Posterior vena cava (tissue), 2 donors: ENCODE measurements around the gene CCDC183. TPM values are rescaled to one million over a fixed set of nuclear protein-coding genes. Genes with fewer than 3 reads are reported as not detected.
"Not testable (repeated sequence)": the region's sequence is repeated elsewhere in the genome, so short reads cannot be mapped to it uniquely, and the experiment has no call there.

Experiments
- DNase-seq: peaks from one replicate; pipeline ENCODE4 v3.0.0-alpha.2; 2020; ENCODE audit warnings: low spot score
- intact Hi-C, 2 donors: fragments of 100-400 bp; cut with DNase I; formaldehyde crosslinking; loops; one replicate each; pipeline versions ENCODE4 v1.14.1 to v1.14.2; 2022 to 2023
- total RNA-seq, 2 donors: library from RNA; stranded (reverse); fragmentation: NEBNext Ultra II Directional; extraction: Animal tissue kit (Norgen Biotek cat#: 25700); gene quantifications; one replicate each; pipeline ENCODE4 v1.2.1, GENCODE V29; 2021
- donor health status: DM: yes; HTN: yes; CAD: no.
- donor health status: DM: yes; HTN: yes; CAD: no.

CCDC183 gene
- total RNA-seq, 2 donors from 2014 or later = 0.29 to 0.42 TPM

DNA sequence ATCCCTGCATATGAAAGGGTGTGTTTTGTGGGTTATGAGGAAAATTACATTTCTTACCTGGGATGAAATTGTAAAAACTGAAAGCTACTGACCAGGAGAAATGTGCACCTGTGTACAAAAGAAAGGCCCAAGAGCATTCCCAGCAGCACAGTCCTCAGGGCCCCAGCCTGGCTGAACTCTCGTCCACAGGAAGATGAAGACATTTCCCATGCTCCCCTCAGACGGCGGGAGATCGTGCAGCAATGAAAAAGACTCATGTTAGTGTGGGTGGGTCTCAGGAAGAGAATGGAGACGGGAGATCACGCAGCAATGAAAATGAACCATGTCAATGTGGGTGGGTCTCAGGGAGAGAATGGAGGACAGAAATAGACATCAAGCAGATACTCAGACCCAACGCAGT lies 19.2 kb upstream of the CCDC183 start:
- peak; percentile 55 for DNase-seq
- intact Hi-C loops = no loop called here

DNA sequence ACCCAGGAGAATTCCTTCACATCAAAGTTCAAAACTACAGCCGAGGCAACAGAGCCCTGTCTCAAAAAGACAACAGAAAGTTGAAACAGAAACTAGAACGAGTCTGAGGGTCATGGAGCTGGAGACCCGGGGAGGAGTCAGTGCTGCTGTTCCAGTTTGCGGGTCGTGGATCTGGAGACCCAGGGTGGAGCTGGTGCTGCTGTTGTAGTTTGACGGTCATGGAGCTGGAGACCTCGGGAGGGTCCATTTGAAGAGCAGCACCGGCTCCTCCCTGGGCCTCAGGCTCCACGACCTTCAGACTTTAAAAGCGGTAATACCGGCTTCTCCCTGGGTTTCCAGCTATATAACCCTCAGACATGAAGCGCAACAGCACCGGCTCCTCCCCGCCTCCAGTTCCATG lies 18.8 kb upstream of the CCDC183 start:
- peak; percentile 70 for DNase-seq
- intact Hi-C loops = no loop called here

DNA sequence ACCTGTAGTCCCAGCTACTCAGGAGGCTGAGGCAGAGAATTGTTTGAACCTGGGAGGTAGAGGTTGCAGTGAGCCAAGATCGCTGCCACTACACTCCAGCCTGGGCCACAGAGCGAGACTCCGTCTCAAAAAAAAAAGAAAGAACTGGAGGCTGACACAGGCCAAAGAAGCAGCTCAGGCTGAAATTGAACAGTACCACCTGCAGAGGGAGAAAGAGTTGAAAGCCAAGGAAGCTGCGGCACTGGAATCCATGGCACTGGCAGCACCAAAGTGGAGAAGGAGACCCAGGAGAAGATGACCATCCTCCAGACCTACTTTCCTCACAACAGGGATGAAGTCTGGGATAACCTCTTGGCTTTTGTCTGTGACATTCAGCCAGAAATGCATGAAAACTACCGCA lies 16.3 kb upstream of the CCDC183 start:
- DNase-seq = no peak
- intact Hi-C loops = loop anchor here in 1 of 2 donors (10.0 kb wide), 1 partner anchor 285 kb away; no protein-coding TSS in a partner anchor

DNA sequence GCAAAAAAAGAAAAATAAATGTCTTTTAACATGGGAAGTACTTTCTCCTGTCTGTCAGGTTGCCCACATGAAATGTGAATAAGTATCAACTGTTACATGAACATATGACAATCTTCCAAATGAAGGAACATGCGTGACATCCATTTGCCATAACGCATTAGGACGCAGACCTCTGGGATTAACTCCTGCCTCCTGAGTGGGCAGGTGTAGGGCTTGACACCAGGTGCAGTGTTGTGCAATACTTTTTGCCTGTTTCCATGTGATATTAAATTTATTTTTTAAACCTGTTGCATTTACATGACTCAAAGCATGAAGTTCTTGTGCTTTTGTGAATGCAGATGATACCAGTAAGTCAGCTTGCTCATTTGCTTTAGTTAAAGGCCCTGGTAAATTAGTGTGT lies 13.7 kb upstream of the CCDC183 start:
- intact Hi-C loops = loop anchor here in 1 of 2 donors (10.0 kb wide), 1 partner anchor 282 kb away; no protein-coding TSS in a partner anchor
- DNase-seq = no peak

DNA sequence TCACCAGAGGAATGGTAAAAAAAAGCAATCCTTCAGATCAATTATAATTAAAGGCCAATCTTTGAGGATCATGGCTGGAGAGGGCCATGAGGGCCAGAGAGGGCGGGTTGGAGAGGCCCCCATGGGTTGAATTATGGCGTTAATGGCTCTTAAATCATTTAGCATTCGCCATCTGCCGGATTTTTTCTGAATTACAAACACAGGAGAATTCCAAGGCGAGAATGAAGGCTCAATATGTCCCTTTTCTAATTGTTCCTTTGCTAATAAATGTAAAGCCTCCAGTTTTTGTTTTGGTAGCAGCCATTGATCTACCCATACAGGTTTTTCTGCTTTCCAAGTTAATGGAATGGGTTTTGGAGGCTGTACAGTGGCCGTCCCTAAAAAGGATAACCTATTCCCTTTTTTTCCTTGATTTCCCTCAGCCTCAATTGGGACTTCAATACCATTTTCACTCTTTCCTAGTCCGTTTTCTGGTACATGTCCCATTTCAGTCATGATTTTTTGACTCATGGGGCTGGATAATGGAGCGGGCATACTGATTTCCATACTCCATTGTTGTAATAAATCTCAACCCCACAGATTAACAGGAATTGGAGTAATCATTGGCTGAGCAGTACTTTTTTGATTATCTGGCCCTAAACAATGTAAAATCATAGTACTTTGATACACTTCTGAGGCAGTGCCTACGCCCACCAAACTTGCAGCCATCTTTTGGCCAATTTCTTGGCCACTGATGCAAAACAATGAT lies 11.7 kb upstream of the CCDC183 start:
- intact Hi-C loops = loop anchor here (2.0 to 10.0 kb wide), 2 partner anchors 250 to 280 kb away; no protein-coding TSS in a partner anchor
- DNase-seq = no peak

DNA sequence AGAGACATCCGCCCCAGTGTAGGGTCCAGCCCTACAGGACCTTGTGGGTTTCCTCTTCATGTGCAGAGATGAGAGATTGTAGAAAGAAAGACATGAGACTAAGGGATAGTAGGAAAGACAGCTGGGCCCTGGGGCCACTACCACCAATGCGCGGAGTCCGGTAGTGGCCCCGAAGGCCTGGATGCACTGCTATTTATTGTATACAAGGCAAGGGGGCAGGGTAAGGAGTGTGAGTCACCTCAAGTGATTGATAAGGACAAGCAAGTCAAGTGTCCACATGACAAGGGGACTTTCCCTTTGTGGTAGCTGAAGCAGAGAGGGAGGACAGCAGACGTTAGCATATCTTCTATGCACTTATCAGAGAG lies 11.2 kb upstream of the CCDC183 start:
- intact Hi-C loops = loop anchor here (2.0 to 10.0 kb wide), 3 partner anchors 242 to 280 kb away; partner anchors contain the start of gene ABCA2 (in 1 of the 2)
- DNase-seq = peak; percentile 57

DNA sequence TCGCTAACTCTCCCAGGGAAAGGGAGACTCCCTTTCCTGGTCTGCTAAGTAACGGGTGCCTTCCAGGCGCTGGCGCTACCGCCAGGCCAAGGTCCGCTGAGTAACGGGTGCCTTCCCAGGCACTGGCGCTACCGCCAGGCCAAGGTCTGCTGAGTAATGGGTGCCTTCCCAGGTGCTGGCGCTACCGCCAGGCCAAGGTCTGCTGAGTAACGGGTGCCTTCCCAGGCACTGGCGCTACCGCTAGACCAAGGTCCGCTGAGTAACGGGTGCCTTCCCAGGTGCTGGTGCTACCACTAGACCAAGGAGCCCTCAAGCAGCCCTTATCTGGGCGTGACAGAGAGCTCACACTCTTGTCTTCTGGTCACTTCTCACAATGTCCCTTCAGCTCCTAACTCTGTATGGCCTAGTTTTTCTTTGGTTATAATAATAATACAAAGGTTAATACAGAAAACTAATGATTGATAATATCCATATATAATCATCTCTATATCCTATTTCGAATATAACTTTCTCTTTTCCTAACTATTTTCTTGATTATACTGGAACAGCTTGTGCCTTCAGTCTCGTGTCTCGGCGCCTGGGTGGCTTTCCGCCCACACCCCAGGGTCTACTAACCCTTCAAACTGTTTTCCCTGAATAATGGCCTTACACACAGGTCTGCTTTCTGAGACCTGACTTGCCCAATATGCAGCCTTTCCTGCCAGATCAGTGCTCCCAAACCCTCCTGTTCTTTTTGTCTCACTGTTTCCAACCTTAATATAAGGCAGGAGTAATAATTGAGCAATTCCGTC lies 10.4 kb upstream of the CCDC183 start:
- intact Hi-C loops = loop anchor here (2.0 to 10.0 kb wide), 4 partner anchors 241 to 279 kb away; partner anchors contain the start of gene ABCA2 (in 1 of the 2)

DNA sequence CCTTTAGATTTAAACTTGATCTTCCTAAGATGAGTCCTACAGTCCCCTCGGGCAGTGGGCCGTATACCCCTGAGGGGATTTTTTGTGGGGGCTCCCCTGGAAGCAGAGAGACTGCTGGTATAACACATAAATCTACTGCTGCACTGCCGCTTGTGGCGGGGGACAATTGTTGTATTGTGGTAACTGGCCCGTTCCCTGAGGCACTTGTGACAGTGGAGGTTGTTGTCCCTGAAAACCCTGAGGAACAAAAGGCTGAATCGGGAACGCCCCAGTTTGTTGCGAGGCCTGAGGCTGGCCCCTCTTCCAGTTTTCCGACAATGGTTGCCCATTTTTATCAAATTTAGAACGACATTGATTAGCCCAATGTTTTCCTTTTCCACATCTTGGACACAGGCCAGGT lies 9.7 kb upstream of the CCDC183 start:
- DNase-seq = peak; percentile 40
- intact Hi-C loops = loop anchor here (2.0 to 10.0 kb wide), 3 partner anchors 240 to 278 kb away; partner anchors contain the start of gene ABCA2 (in 1 of the 2)

More for the DNA sequence above, 10.4 kb upstream of the CCDC183 start:
- peak; percentile 32 for DNase-seq

DNA sequence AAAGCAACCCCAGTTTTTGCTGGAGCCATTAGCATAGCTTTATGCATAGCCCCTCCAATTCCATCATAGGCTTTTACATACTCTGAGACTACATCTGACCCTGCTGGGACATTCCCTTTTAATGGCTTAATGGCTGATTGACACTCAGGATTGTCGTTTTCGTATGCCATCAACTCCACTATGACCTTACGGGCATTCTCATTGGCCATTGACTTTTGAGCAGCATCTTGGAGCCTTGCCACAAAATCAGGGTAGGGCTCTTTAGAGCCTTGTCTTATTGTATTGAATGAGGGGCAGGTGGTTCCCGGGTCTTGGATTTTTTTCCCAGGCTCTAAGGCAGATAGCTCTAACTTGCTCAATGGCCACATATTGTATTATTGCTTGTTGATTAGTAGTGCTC lies 9.2 kb upstream of the CCDC183 start:
- intact Hi-C loops = loop anchor here (2.0 to 10.0 kb wide), 3 partner anchors 240 to 278 kb away; partner anchors contain the start of gene ABCA2 (in 1 of the 2)
- DNase-seq = not testable (repeated sequence)

DNA sequence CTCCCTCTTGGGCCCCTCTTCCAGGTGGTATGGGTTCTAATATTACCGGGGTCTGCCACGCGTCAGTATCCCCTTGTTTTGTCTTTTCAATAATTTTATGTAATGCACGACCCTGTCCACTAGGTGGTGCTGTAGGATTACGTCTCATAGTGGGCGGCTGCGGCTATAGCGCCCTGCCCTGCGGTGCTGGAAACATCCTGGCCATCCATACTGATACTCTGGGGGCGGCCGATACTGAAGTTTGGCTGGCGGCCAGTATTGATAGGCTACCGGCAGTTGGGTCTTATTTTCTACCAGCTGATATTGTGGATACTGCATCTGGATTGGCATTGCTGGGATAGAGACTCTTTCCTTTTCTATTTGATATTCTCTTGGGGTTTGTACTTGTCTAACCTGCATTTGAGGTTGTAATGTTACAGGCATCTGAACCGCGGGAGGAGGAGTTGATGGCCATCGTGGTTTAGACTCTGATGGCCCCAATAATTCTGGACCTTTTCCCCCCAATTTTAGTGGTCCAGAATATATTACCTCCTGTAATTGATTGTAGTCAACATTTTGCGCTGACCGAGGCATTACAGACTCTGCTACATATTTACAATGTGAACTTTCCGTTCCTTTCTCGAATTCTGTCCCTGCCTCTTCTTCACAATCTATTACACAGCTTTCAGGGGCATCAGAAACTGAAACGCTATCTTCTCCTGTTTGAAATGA lies 8.3 kb upstream of the CCDC183 start:
- intact Hi-C loops = loop anchor here (2.0 to 10.0 kb wide), 3 partner anchors 239 to 277 kb away; partner anchors contain the start of gene ABCA2 (in 1 of the 2)
- DNase-seq = peak; percentile 88

DNA sequence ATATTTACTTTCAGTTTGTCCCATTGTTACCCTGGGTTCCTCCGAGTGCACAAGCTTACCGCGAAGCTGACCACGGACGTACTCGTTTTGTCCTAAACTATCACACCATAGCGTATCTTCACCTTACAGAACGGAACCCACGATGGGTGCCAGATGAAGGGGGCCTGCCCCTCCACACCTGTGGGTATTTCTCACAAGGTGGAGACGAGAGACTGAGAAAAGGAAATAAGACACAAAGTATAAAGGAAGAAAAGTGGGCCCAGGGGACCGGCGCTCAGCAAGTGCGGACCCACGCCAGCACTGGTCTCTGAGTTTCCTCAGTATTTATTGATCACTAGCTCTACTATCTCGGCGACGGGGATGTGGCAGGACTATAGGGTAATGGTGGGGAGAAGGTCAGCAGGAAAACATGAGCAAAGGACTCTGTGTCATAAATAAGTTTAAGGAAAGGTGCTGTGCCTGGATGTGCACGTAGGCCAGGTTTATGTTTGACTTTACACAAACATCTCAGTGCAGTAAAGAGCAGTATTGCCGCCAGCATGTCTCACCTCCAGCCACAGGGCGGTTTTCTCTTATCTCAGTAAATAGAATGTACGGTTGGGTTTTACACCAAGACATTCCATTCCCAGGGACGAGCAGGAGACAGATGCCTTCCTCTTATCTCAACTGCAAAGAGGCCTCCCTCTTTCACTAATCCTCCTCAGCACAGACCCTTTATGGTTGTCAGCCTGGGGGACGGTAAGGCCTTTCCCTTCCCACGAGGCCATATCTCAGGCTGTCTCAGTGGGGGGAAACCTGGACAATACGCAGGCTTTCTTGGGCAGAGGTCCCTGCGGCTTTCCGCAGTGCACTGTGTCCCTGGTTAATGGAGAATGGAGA lies 7.3 kb upstream of the CCDC183 start:
- DNase-seq = peak; percentile 67
- intact Hi-C loops = loop anchor here in 1 of 2 donors (5.0 to 10.0 kb wide), 2 partner anchors 238 to 276 kb away; partner anchors contain the start of gene ABCA2

DNA sequence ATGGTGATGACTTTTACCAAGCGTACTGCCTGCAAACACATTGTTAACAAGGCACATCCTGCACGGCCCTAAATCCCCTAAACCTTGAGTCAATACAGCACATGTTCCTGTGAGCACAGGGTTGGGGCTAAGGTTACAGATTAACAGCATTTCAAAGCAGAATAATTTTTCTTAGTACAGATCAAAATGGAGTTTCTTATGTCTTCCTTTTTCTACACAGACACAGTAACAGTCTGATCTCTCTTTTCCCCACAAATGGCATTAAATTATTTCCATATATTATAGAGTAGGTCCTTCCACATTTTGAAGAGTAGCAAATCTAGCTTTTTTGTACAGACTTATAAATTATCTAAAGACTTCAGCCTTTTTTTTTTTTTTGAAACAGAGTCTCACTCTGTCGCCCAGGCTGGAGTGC lies 6.6 kb upstream of the CCDC183 start:
- intact Hi-C loops = loop anchor here in 1 of 2 donors (5.0 to 10.0 kb wide), 2 partner anchors 238 to 275 kb away; partner anchors contain the start of gene ABCA2
- no peak for DNase-seq

DNA sequence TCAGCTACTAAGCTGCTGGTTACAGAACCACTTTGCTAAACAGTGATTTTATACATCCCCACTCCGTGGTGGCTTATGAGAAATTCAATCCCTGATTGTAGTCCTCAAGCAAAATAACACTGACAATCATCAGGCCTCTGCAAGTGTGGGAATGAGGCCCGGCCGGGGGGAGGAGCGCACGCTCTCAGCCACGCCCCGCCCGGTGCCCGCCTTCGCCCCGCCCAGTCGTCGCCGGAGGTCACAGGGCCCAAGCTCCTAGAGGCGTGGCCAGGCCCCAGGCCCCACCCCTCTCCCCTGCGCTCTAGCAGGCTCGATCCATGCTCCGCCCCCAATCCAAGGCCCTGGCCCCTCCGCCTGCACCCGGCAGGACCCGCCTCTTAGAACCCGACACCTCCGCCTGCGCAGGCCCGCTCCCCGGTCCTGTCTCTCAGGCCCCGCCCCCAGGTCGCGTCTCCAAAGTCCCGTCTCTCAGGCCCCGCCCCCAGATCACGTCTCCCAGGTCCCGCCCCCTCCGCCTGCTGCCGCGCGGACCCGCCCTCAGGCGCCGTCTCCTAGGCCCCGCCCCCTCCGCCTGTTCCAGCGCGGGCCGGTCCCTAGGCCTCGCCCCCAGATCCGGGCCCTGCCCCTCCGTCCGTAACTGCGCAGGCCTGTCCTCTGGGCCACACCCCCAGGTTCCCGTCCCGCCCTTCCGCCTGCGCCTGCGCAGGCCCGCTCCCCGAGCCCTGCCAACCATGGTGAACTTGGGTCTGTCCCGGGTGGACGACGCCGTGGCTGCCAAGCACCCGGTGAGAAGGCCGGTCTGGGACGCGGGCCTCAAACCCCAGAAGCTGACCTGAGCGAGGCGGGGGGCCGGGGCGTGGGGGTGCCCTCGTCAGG lies 5.3 kb upstream of the CCDC183 start, which contains the start of gene TMEM141:
TSS of gene TMEM141 (plus strand) at position 705 of the 876 bp plus-strand sequence. CDS start at position 732, 27 bp downstream.
- peak; percentile 100 for DNase-seq
- intact Hi-C loops = loop anchor here in 1 of 2 donors (5.0 kb wide), 1 partner anchor 151 kb away; the partner anchor contains the start of gene FBXW5

DNA sequence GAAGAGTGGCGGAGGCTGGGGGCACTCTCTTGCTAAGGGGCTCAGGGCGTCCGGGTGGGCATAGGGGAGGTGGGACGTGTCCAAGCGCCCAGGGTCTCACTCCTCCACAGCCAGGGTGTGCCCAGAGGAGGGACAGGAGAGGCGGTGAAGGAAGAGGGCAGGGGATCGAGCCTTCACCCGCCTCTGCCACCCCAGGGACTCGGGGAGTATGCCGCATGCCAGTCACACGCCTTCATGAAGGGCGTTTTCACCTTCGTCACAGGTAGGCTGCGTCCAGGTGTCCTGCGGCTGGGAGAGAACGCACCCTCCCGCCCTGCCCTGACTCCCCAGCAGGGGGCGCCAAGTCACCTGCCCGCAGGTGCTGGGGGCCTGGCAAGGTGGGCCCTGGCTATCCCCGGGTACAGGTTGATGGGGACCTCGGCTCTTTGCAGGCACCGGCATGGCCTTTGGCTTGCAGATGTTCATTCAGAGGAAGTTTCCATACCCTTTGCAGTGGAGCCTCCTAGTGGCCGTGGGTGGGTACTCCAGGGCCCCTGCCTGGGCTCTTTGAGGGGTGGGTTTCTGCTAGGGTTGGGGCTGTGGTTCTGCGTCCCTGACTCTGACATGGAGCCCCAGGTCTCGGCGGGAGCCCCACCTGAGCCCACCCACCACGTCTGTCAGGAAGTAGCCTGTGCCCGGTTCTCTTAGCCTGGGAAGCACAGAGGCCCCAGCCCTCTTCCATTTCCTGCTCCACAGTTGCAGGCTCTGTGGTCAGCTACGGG lies 4.4 kb upstream of the CCDC183 start:
- DNase-seq = peak; percentile 87

DNA sequence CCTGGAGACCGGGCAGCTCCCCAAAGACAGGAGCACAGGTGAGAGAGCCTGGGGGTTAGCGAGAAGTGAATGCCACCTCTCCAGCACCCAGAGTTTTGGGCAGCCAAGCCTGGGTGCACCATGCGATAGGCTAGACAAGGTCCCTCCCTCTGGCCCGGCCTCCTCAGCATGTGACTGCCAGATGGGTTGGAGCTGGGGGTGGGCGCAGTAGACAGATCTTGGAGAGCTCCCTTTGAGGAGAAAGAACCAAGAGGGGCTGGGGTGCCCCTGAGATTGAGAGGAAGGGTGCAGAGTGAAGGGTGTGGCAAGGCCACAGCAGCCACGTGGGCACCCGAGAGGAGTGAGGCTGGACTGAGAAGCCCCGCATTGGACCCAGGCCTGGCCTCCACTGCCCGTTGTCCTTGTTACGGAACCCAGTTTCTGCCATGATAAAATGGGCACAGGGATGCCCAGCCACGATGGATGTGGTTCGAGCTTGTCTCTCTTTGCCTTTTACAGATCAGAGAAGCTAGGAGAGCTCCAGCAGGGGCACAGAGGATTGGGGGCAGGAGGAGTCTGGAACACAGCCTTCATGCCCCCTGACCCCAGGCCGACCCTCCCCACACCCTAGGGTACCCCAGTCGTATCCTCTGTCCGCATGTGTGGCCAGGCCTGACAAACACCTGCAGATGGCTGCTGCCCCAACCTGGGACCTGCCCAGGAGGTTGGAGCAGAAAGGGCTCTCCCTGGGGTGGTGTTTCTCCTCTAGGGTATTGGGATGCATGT lies 3.6 kb upstream of the CCDC183 start:
- peak; percentile 76 for DNase-seq
- intact Hi-C loops = loop anchor here in 1 of 2 donors (5.0 kb wide), 1 partner anchor 150 kb away; the partner anchor contains the start of gene FBXW5

More for the DNA sequence above, 4.4 kb upstream of the CCDC183 start:
- intact Hi-C loops = loop anchor here in 1 of 2 donors (5.0 kb wide), 1 partner anchor 151 kb away; the partner anchor contains the start of gene FBXW5
